ENCODE measurements around the gene SPG7. TPM values are rescaled to one million over a fixed set of nuclear protein-coding genes. Genes with fewer than 3 reads are reported as not detected.

SPG7 gene
- total and polyA plus RNA-seq, 9 of the 15 experiments (the other 6 are each of a cell fraction or from before 2014, with no cell fraction given), result 5.8 to 89.1 (median 49.4) TPM

DNA sequence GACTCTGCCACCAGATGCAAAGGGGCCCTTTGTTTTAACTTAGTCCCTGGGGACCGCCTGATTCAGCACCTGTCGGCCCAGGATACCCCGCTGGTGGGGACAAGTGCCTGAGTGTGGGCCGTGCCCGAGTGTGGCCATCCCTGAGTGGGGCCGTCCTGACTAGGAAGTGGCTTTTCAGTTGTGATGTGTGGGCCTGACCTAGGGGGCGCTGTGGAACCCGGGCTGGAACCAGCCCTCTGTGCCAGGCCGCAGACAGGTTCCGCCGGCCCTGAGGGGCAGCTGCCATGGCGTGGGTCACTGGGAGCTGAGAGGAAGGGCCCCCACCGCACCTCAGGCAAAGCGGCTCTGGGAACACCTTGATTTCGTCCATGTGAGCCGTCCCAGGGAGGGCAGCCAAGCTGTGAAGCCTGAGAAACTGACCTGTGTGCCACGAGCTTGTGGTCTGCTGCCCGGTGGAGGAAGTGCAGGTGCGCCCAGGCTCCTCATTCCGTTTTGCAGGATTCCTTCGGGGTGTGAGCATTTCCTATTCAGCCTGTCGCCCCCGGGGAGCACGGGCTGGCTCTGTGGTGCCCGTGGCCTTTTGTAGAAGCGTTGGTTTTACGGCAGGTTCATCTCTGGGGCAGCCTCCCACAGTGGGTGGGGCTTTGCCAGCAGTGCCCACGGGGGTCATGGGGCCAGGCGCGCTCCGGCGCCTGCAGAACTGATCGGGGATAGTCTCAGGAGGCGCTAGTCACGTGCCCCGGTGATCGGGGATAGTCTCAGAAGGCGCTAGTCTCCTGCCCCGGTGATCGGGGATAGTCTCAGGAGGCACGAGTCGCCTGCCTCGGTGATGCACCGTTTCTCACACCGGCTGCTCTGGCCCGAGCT is 57.5 kb downstream of the SPG7 start (continued):
- TF ChIP-seq KHSRP (IDR thresholded peaks at IDR 0.05) (no peak), ZNF696 (CRISPR knock-in tag; conservative IDR thresholded peaks at IDR 0.05) (0 out of 2 replicates have a peak, but pooled peaks have one; percentile 26), SPI1 (IDR thresholded peaks at IDR 0.05; ENCODE audit: borderline replicate concordance, low read depth, low read length) (0 out of 2 replicates have a peak, but pooled peaks have one; percentile 35), ZNF23 (CRISPR knock-in tag; IDR thresholded peaks at IDR 0.05) (no peak), POLR2G (IDR thresholded peaks at IDR 0.05; ENCODE audit: low read depth, low read length) (peak; percentile 96), SAFB (IDR thresholded peaks at IDR 0.05; ENCODE audit: borderline replicate concordance, low read depth, low read length) (peak; percentile 71; the same call in 1 of the 2 replicates), POLR2AphosphoS2 (IDR thresholded peaks at IDR 0.05; ENCODE audit: low read length) (peak; percentile 1; the same call in 1 of the 2 replicates), ARID2 (IDR thresholded peaks at IDR 0.05) (no peak), ZFX (CRISPR knock-in tag; IDR thresholded peaks at IDR 0.05) (peak; percentile 29), E2F3 (CRISPR knock-in tag; IDR thresholded peaks at IDR 0.05) (0 out of 2 replicates have a peak, but pooled peaks have one; percentile 13), HIVEP1 (CRISPR knock-in tag; IDR thresholded peaks at IDR 0.05) (0 out of 2 replicates have a peak, but pooled peaks have one; percentile 23), RB1 (IDR thresholded peaks at IDR 0.05; ENCODE audit: low read depth) (peak; percentile 52), BRF1 (IDR thresholded peaks at IDR 0.05; ENCODE audit: borderline replicate concordance, extremely low read depth, insufficient read length) (no peak), IFI16 (CRISPR knock-in tag; IDR thresholded peaks at IDR 0.05) (no peak), BHLHE40 (IDR thresholded peaks at IDR 0.05; ENCODE audit: low read length) (peak; percentile 94), TEAD1 (CRISPR knock-in tag; IDR thresholded peaks at IDR 0.05) (0 out of 4 replicates have a peak, but pooled peaks of 1 of the 2 experiments have one; percentile 34), FOXK2 (conservative IDR thresholded peaks at IDR 0.05 in 1 of 2, IDR thresholded peaks at IDR 0.05 in 1 of 2; ENCODE audit: low read depth in 2 of 2) (no peak), CREM (IDR thresholded peaks at IDR 0.05; ENCODE audit: low read depth) (0 out of 2 replicates have a peak, but pooled peaks have one; percentile 5), NR3C1 (CRISPR knock-in tag; IDR thresholded peaks at IDR 0.05) (no peak)
- TF ChIP-seq, protein P1, sequence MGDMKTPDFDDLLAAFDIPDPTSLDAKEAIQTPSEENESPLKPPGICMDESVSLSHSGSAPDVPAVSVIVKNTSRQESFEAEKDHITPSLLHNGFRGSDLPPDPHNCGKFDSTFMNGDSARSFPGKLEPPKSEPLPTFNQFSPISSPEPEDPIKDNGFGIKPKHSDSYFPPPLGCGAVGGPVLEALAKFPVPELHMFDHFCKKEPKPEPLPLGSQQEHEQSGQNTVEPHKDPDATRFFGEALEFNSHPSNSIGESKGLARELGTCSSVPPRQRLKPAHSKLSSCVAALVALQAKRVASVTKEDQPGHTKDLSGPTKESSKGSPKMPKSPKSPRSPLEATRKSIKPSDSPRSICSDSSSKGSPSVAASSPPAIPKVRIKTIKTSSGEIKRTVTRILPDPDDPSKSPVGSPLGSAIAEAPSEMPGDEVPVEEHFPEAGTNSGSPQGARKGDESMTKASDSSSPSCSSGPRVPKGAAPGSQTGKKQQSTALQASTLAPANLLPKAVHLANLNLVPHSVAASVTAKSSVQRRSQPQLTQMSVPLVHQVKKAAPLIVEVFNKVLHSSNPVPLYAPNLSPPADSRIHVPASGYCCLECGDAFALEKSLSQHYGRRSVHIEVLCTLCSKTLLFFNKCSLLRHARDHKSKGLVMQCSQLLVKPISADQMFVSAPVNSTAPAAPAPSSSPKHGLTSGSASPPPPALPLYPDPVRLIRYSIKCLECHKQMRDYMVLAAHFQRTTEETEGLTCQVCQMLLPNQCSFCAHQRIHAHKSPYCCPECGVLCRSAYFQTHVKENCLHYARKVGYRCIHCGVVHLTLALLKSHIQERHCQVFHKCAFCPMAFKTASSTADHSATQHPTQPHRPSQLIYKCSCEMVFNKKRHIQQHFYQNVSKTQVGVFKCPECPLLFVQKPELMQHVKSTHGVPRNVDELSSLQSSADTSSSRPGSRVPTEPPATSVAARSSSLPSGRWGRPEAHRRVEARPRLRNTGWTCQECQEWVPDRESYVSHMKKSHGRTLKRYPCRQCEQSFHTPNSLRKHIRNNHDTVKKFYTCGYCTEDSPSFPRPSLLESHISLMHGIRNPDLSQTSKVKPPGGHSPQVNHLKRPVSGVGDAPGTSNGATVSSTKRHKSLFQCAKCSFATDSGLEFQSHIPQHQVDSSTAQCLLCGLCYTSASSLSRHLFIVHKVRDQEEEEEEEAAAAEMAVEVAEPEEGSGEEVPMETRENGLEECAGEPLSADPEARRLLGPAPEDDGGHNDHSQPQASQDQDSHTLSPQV (IDR thresholded peaks at IDR 0.05), result no peak
- TF ChIP-seq, protein P2, sequence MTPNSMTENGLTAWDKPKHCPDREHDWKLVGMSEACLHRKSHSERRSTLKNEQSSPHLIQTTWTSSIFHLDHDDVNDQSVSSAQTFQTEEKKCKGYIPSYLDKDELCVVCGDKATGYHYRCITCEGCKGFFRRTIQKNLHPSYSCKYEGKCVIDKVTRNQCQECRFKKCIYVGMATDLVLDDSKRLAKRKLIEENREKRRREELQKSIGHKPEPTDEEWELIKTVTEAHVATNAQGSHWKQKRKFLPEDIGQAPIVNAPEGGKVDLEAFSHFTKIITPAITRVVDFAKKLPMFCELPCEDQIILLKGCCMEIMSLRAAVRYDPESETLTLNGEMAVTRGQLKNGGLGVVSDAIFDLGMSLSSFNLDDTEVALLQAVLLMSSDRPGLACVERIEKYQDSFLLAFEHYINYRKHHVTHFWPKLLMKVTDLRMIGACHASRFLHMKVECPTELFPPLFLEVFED (CRISPR knock-in tag; conservative IDR thresholded peaks at IDR 0.05), result peak; percentile 63
- TF ChIP-seq, protein P3, sequence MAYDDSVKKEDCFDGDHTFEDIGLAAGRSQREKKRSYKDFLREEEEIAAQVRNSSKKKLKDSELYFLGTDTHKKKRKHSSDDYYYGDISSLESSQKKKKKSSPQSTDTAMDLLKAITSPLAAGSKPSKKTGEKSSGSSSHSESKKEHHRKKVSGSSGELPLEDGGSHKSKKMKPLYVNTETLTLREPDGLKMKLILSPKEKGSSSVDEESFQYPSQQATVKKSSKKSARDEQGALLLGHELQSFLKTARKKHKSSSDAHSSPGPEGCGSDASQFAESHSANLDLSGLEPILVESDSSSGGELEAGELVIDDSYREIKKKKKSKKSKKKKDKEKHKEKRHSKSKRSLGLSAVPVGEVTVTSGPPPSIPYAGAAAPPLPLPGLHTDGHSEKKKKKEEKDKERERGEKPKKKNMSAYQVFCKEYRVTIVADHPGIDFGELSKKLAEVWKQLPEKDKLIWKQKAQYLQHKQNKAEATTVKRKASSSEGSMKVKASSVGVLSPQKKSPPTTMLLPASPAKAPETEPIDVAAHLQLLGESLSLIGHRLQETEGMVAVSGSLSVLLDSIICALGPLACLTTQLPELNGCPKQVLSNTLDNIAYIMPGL (CRISPR knock-in tag; IDR thresholded peaks at IDR 0.05), result peak; percentile 45; the same call in 1 of the 2 replicates
